Effector memory CD8-positive, alpha-beta T cell (primary cell): ENCODE results near the gene DPF3.

Experiments used
- ATAC-seq: fragments of 150-1000 bp; cut with Tn5 transposase; replicated peaks from 2 replicates; pipeline ENCODE4 v1.10.0; 2021; ENCODE audit warnings: mild to moderate bottlenecking, moderate library complexity
- DNase-seq, 3 experiments: peaks; one replicate each; pipeline ENCODE4 v3.0.0; 2021
- H3K27ac Mint-ChIP-seq, 2 donors: one replicate each; pipeline ENCODE4 v1.8.0; 2022; ENCODE audit warnings: mild to moderate bottlenecking in 2 of 2, mixed read lengths in 2 of 2, moderate library complexity in 2 of 2
- H3K27me3 Mint-ChIP-seq, 2 donors: one replicate each; pipeline ENCODE4 v1.8.0; 2022; ENCODE audit warnings: mixed read lengths in 2 of 2
- H3K36me3 Mint-ChIP-seq: one replicate; pipeline ENCODE4 v1.8.0; 2022; ENCODE audit warnings: mild to moderate bottlenecking, moderate library complexity, mixed read lengths; ENCODE audit not compliant: insufficient read depth
- H3K4me1 Mint-ChIP-seq, 2 donors: one replicate each; pipeline ENCODE4 v1.8.0; 2022; ENCODE audit warnings: low read depth in 2 of 2, mixed read lengths in 2 of 2
- H3K4me3 Mint-ChIP-seq, 2 donors: one replicate each; pipeline ENCODE4 v1.8.0; 2022; ENCODE audit warnings: mild to moderate bottlenecking in 2 of 2, mixed read lengths in 2 of 2, moderate library complexity in 2 of 2
- H3K9me3 Mint-ChIP-seq, 2 donors: one replicate each; pipeline ENCODE4 v1.8.0; 2022; ENCODE audit warnings: mixed read lengths in 2 of 2

Gene DPF3

GRCh38 chr14:72809063-72809462 lies 84.8 kb downstream of the DPF3 start:
- peak overlapping the region in 1 of 2 donors; percentile 32 for H3K27ac Mint-ChIP-seq
- H3K9me3 Mint-ChIP-seq, result no peaks in the 10 kb centered on the region
- no peak for ATAC-seq
- peaks cover 13 to 21% of the 10 kb centered on the region in 2 donors for H3K4me1 Mint-ChIP-seq
- H3K27me3 Mint-ChIP-seq, result peaks cover 0 to 9% of the 10 kb centered on the region in 2 donors
- H3K36me3 Mint-ChIP-seq, result peaks cover 4% of the 10 kb centered on the region
- DNase-seq, result no peak
- H3K4me3 Mint-ChIP-seq, result no peak overlapping the region

GRCh38 chr14:72808564-72808963 lies 85.3 kb downstream of the DPF3 start:
- Mint-ChIP-seq H3K4me3 (no peak overlapping the region), H3K27ac (peak overlapping the region in 1 of 2 donors; percentile 32), H3K36me3 (peaks cover 4% of the 10 kb centered on the region), H3K27me3 (peaks cover 0 to 9% of the 10 kb centered on the region in 2 donors), H3K9me3 (no peaks in the 10 kb centered on the region), H3K4me1 (peaks cover 13 to 21% of the 10 kb centered on the region in 2 donors)
- no peak for ATAC-seq
- no peak for DNase-seq

- H3K4me3 Mint-ChIP-seq, result no peak overlapping the region
- peaks cover 17 to 19% of the 10 kb centered on the region in 2 donors for H3K4me1 Mint-ChIP-seq
- ATAC-seq, result no peak
- peaks cover 6 to 10% of the 10 kb centered on the region in 2 donors for H3K27me3 Mint-ChIP-seq
- DNase-seq, result no peak
- H3K27ac Mint-ChIP-seq, result no peak overlapping the region
- H3K9me3 Mint-ChIP-seq, result no peaks in the 10 kb centered on the region
- H3K36me3 Mint-ChIP-seq, result peaks cover 4% of the 10 kb centered on the region
These were observed 91.3 kb downstream of the DPF3 start for GRCh38 chr14:72802588-72802946.

GRCh38 chr14:72801836-72802587 lies 91.9 kb downstream of the DPF3 start:
- no peak for ATAC-seq
- Mint-ChIP-seq H3K9me3 (no peaks in the 10 kb centered on the region), H3K4me3 (no peak overlapping the region), H3K4me1 (peaks cover 17 to 19% of the 10 kb centered on the region in 2 donors), H3K36me3 (peaks cover 4% of the 10 kb centered on the region), H3K27ac (peak overlapping the region in 1 of 2 donors; percentile 69), H3K27me3 (peaks cover 6 to 10% of the 10 kb centered on the region in 2 donors)
- no peak for DNase-seq

- H3K4me3 Mint-ChIP-seq, result peak overlapping the region in 1 of 2 donors; percentile 48
- peaks cover 4% of the 10 kb centered on the region for H3K36me3 Mint-ChIP-seq
- DNase-seq, result no peak
- ATAC-seq, result peak; percentile 78
- peak overlapping the region in 1 of 2 donors; percentile 69 for H3K27ac Mint-ChIP-seq
- H3K4me1 Mint-ChIP-seq, result peaks cover 17 to 19% of the 10 kb centered on the region in 2 donors
- H3K9me3 Mint-ChIP-seq, result no peaks in the 10 kb centered on the region
- peaks cover 6 to 10% of the 10 kb centered on the region in 2 donors for H3K27me3 Mint-ChIP-seq
These were observed 92.5 kb downstream of the DPF3 start for GRCh38 chr14:72801381-72801812.

GRCh38 chr14:72800848-72801370 lies 93.0 kb downstream of the DPF3 start:
- Mint-ChIP-seq H3K4me1 (peaks cover 17 to 19% of the 10 kb centered on the region in 2 donors), H3K4me3 (peak overlapping the region; percentile 6 to 48), H3K36me3 (peaks cover 7% of the 10 kb centered on the region), H3K27me3 (peaks cover 6 to 7% of the 10 kb centered on the region in 2 donors), H3K27ac (peak overlapping the region; percentile 25 to 69), H3K9me3 (no peaks in the 10 kb centered on the region)
- DNase-seq (no peak), ATAC-seq (peak; percentile 85)

GRCh38 chr14:72800296-72800695 lies 93.6 kb downstream of the DPF3 start:
- Mint-ChIP-seq H3K4me1 (peaks cover 17 to 19% of the 10 kb centered on the region in 2 donors), H3K4me3 (peak overlapping the region; percentile 6 to 42), H3K27me3 (peaks cover 6% of the 10 kb centered on the region in 2 donors), H3K27ac (peak overlapping the region in 1 of 2 donors; percentile 25), H3K9me3 (no peaks in the 10 kb centered on the region), H3K36me3 (peaks cover 7% of the 10 kb centered on the region)
- ATAC-seq (no peak), DNase-seq (no peak)

GRCh38 chr14:72796935-72797334 lies 97.0 kb downstream of the DPF3 start:
- DNase-seq (no peak), ATAC-seq (no peak)
- Mint-ChIP-seq H3K4me3 (no peak overlapping the region), H3K4me1 (peaks cover 17% of the 10 kb centered on the region in 2 donors), H3K27ac (no peak overlapping the region), H3K9me3 (no peaks in the 10 kb centered on the region), H3K36me3 (peaks cover 7% of the 10 kb centered on the region), H3K27me3 (peaks cover 23 to 25% of the 10 kb centered on the region in 2 donors)

- peaks cover 0 to 4% of the 10 kb centered on the region in 2 donors for H3K4me1 Mint-ChIP-seq
- no peak overlapping the region for H3K27ac Mint-ChIP-seq
- H3K36me3 Mint-ChIP-seq, result peaks cover 2% of the 10 kb centered on the region
- no peaks in the 10 kb centered on the region for H3K9me3 Mint-ChIP-seq
- no peak for DNase-seq
- peaks cover 17 to 20% of the 10 kb centered on the region in 2 donors for H3K27me3 Mint-ChIP-seq
- ATAC-seq, result no peak
- H3K4me3 Mint-ChIP-seq, result no peak overlapping the region
These were observed 100.6 kb downstream of the DPF3 start for GRCh38 chr14:72793156-72793939.

GRCh38 chr14:72792051-72792788 lies 101.7 kb downstream of the DPF3 start:
- ATAC-seq, result no peak
- Mint-ChIP-seq H3K36me3 (peaks cover 2% of the 10 kb centered on the region), H3K27ac (peak overlapping the region in 1 of 2 donors; percentile 11), H3K4me1 (peaks cover 0 to 4% of the 10 kb centered on the region in 2 donors), H3K9me3 (no peaks in the 10 kb centered on the region), H3K4me3 (no peak overlapping the region), H3K27me3 (peaks cover 17 to 20% of the 10 kb centered on the region in 2 donors)
- DNase-seq, result no peak

GRCh38 chr14:72790887-72791566 lies 102.9 kb downstream of the DPF3 start:
- Mint-ChIP-seq H3K36me3 (no peaks in the 10 kb centered on the region), H3K27ac (no peak overlapping the region), H3K4me3 (no peak overlapping the region), H3K9me3 (no peaks in the 10 kb centered on the region), H3K27me3 (peaks cover 17 to 20% of the 10 kb centered on the region in 2 donors), H3K4me1 (peaks cover 0 to 4% of the 10 kb centered on the region in 2 donors)
- no peak for ATAC-seq
- no peak for DNase-seq

- peak overlapping the region in 1 of 2 donors; percentile 17 for H3K4me3 Mint-ChIP-seq
- peaks cover 17% of the 10 kb centered on the region in 2 donors for H3K27me3 Mint-ChIP-seq
- peak overlapping the region in 1 of 2 donors; percentile 46 for H3K27ac Mint-ChIP-seq
- no peaks in the 10 kb centered on the region for H3K36me3 Mint-ChIP-seq
- ATAC-seq (no peak), DNase-seq (no peak)
- no peaks in the 10 kb centered on the region for H3K9me3 Mint-ChIP-seq
- H3K4me1 Mint-ChIP-seq, result peaks cover 0 to 4% of the 10 kb centered on the region in 2 donors
These were observed 104.8 kb downstream of the DPF3 start for GRCh38 chr14:72788972-72789728.
